ENCODE data around the gene TNFAIP8L3.

Gene TNFAIP8L3

DNA sequence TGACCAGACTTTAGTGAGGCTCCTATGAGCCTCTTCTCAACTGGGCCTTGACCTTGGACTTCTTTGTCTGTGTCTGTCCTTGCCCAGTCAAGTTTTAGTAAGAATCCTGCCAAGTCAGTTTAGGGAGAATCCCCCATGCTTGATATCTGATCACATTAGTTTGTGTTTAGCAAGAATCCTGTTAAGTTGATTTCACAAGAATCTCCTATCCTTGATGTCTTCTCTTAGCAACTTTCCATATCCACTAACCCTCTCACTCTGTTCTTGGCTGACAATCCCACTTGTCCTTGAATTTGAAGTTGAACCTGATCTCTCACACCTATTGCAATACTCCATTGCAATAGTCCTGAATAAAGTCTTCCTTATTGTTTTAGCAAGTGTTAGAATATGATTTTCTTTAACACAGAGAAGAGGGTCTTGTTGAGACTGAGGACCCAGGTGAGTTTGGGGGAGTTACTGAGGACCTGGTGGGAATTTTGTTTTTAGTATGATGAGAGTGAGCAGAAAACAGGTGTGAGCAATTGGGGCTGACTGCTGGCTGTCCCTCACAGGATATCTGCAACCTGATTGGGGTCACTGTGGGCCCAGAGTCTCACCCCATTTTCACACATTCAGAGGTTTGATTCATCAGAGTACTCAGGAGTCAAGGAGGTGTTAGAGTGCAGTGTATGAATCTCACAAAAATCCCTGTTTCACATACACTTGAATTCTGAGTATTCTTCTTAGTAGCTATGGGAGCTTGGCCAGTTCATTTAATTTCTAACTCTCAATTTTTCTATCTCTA lies 39.9 kb upstream of the TNFAIP8L3 start:
- TF ChIP-seq, protein P1, sequence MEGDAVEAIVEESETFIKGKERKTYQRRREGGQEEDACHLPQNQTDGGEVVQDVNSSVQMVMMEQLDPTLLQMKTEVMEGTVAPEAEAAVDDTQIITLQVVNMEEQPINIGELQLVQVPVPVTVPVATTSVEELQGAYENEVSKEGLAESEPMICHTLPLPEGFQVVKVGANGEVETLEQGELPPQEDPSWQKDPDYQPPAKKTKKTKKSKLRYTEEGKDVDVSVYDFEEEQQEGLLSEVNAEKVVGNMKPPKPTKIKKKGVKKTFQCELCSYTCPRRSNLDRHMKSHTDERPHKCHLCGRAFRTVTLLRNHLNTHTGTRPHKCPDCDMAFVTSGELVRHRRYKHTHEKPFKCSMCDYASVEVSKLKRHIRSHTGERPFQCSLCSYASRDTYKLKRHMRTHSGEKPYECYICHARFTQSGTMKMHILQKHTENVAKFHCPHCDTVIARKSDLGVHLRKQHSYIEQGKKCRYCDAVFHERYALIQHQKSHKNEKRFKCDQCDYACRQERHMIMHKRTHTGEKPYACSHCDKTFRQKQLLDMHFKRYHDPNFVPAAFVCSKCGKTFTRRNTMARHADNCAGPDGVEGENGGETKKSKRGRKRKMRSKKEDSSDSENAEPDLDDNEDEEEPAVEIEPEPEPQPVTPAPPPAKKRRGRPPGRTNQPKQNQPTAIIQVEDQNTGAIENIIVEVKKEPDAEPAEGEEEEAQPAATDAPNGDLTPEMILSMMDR (IDR thresholded peaks at IDR 0.05): no peak
- no peak for TF ChIP-seq ZFX (IDR thresholded peaks at IDR 0.05; ENCODE audit: borderline replicate concordance)
- H3K27ac ChIP-seq: no peak overlapping the region

DNA sequence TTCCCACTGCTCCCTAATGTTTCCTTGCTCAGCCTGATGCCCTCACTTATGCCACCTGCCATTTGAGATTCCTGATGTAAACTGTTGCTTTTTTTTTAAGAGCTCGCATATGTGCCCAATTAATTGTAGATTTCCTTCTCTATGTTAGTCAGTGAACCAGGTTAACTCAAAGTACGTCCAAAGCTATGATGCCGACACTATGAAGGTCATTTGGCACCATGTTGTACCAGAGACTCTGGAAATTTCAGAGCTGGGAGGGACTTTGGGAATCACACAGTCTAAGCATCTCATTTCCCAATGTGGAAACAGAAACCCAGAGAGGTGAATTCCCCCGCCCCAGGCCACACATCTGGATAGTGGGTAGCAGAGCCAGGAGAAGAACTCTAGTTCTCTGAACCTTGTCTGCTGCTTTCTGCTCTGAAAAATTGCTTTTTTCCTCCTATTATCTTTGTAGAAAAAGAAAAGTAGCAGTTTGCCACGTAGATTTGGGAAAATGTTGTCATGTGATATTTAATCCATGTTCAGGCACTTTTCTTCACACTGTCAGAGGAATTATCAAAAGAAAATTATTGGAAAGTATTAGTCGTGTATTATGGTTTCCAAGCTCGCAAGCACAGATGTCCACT lies 38.5 kb upstream of the TNFAIP8L3 start:
- no peak overlapping the region for H3K27ac ChIP-seq
- TF ChIP-seq, protein P1 (IDR thresholded peaks at IDR 0.05): peak; percentile 64
- no peak for TF ChIP-seq ZFX (IDR thresholded peaks at IDR 0.05; ENCODE audit: borderline replicate concordance)

DNA sequence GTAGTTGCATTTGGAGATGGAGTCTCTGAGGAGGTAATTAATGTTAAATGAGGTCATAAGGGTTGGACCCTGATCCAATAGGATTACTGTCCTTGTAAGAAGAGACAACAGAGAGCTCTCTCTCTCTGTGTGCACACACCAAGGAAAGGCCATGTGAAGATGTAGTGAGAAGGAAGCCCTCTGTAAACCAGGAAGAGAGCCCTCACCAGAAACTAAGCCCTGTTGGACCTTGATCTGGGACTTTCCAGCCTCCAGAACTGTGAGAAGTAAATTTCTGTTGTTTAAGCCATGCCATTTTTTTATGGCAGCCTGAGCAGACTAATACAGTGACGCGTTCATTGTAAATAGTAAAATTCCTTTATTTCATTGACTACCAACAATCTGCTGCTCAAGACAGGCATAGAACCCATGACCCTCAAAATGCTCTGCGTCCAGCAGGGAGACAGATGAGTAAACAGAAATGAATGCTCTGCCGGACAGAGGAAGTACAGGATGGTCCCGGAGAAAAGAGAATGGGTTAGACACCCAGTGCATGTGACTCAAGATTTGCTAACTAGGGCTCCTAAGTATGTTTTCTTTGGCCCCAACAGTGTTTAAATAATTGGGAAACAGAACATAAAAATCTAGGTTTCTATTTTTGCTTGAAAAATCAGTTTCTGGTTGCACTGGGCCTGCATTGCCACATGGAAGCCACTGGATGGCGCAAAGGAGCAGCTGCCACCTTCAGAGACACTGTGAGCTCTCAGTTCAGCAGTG lies 37.9 kb upstream of the TNFAIP8L3 start:
- no peak for TF ChIP-seq ZFX (IDR thresholded peaks at IDR 0.05; ENCODE audit: borderline replicate concordance)
- TF ChIP-seq, protein P1 (IDR thresholded peaks at IDR 0.05): peak; percentile 95
- no peak overlapping the region for H3K27ac ChIP-seq

DNA sequence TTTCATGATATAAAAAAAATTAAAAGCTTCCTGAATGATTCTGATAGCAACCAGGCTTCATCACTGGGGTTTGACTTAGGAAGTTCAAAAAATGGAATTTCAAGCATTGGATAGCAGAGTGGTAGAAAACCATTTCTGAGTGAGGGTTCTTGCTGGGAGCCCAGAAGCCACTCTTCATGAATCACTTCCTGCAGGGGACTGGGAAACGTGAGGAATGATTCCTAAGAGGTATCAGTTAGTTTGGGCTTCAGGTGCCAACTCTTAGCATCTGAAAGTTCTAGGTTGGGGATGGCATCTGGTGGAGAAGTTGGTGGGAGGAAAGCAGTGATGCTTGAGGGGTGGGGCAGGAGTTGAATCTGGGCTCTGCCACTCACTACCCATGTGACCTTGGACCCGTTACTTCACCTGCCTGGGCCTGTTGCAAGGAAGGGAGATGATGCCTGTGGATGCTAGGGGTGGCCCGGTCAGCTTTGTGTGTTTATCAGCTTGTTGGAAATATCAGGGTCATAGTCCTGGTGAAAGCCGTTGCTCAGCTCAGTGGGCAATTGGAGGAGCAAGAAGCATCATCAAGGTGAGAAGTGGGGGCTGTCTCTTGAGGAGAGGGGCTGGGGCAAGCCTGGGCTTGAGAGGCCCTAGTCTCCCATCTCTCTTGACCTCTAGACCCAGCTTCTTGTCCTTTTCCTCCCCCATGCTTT lies 37.0 kb upstream of the TNFAIP8L3 start:
- H3K27ac ChIP-seq: no peak overlapping the region
- TF ChIP-seq, protein P1 (IDR thresholded peaks at IDR 0.05): no peak
- no peak for TF ChIP-seq ZFX (IDR thresholded peaks at IDR 0.05; ENCODE audit: borderline replicate concordance)

DNA sequence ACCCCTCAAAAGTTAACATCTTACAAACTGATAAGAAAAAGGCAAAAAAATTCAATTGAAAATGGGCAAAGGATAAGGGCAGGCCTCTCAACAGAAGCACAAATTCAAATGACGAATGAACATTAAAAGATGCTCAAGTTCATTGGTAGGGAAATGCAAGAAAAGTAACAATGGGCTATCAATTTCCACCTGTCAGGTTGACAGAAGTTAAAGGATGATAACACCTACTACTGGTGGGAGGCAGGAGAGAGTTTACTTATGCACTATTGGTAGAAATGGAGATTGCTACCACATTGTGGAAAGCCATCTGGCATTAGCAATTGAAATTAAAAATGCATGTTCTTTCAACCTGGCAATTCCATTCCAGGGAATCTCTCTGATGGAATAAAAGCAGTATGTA lies 35.6 kb upstream of the TNFAIP8L3 start:
- H3K27ac ChIP-seq: no peak overlapping the region
- TF ChIP-seq, protein P1 (IDR thresholded peaks at IDR 0.05): no peak
- TF ChIP-seq ZFX (IDR thresholded peaks at IDR 0.05; ENCODE audit: borderline replicate concordance): no peak

DNA sequence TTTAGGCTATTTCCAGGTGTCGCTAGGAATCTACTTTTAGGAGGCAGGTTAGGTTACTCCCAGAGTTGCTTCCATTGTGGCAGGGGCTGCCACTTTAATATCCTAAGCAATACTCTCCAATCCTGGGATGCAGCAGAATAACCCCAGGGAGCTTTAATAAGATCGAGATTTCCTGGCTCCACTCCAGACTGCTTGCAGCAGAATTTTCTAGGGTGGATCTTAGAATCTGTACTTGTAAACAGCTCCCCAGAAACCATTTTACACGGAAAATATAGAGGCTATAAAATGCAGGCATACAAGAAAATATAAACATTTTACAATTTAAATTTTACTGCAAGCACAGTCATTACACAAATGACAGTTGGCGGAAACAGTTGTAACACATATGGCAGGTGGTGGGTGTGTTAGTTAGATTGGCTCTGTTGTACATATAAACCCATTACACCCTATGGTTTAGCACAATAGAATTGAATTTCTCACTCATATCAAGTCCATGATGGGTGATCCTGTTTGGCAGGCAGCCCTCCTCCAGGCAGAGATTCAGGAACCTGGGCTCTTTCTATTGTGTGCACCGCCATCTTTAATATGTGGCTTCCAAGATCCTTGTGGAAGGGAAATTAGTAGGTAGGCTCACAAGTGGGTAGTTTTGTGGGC lies 35.0 kb upstream of the TNFAIP8L3 start:
- TF ChIP-seq ZFX (IDR thresholded peaks at IDR 0.05; ENCODE audit: borderline replicate concordance): no peak
- TF ChIP-seq, protein P1 (IDR thresholded peaks at IDR 0.05): no peak
- no peak overlapping the region for H3K27ac ChIP-seq
